Activated T-helper 17 cell treated with anti-CD3 and anti-CD28 coated beads, Interleukin-2, amount 50 U/mL, for 72 hours (primary cell): Measurements from ENCODE around the gene MAN1A1. TPM values are rescaled to one million over a fixed set of nuclear protein-coding genes. Genes with fewer than 3 reads are reported as not detected.

Source experiments
- ATAC-seq: fragments of 150-1000 bp; cut with Tn5 transposase; replicated peaks from 2 replicates; pipeline ENCODE4 v1.10.0; 2021; ENCODE audit warnings: mild to moderate bottlenecking, moderate library complexity
- H3K27ac Mint-ChIP-seq: one replicate; pipeline ENCODE4 v1.8.0; 2022; ENCODE audit warnings: mixed read lengths
- H3K27me3 Mint-ChIP-seq: one replicate; pipeline ENCODE4 v1.8.0; 2022; ENCODE audit warnings: mixed read lengths
- H3K36me3 Mint-ChIP-seq: one replicate; pipeline ENCODE4 v1.8.0; 2022; ENCODE audit warnings: low read depth, mild to moderate bottlenecking, mixed read lengths
- H3K4me1 Mint-ChIP-seq: one replicate; pipeline ENCODE4 v1.8.0; 2022; ENCODE audit warnings: mixed read lengths
- H3K4me3 Mint-ChIP-seq: one replicate; pipeline ENCODE4 v1.8.0; 2022; ENCODE audit warnings: mild to moderate bottlenecking, mixed read lengths
- H3K9me3 Mint-ChIP-seq: one replicate; pipeline ENCODE4 v1.8.0; 2022; ENCODE audit warnings: mixed read lengths
- total RNA-seq, 2 donors: library from RNA; stranded (reverse); gene quantifications; one replicate each; pipeline ENCODE4 v1.2.3, GENCODE V29; 2022

The MAN1A1 gene
- total RNA-seq, 2 donors from 2014 or later = 19.1 to 23.6 TPM

DNA sequence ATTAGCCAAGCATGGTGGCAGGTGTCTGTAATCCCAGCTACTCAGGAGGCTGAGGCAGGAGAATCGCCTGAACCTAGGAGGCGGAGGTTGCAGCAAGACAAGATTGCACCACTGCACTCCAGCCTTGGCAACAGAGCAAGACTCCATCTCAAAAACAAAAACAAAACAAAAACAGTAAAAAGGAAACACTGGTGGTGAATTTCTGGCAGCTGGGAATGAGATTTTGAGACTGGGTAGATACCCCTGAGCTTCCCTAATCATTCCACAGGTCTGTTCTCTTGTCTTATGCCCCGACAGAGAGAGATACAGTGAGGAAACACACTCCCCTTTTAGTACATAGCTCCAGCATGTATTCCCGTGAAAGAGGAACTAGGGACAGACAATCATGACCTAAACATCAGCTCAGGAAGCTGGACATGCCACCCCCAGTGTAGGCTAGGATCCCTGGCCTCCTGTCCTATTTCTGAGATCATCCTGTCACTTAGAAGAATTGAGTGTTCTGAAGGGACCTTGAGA, 9.6 kb downstream of the MAN1A1 start:
- H3K4me1 Mint-ChIP-seq = peaks cover 50% of the 10 kb centered on the region
- peak overlapping the region; percentile 35 for H3K4me3 Mint-ChIP-seq
- no peak for ATAC-seq
- peaks cover 51% of the 10 kb centered on the region for H3K36me3 Mint-ChIP-seq
- H3K27ac Mint-ChIP-seq = peak overlapping the region; percentile 59
- H3K27me3 Mint-ChIP-seq = no peaks in the 10 kb centered on the region
- H3K9me3 Mint-ChIP-seq = no peaks in the 10 kb centered on the region

DNA sequence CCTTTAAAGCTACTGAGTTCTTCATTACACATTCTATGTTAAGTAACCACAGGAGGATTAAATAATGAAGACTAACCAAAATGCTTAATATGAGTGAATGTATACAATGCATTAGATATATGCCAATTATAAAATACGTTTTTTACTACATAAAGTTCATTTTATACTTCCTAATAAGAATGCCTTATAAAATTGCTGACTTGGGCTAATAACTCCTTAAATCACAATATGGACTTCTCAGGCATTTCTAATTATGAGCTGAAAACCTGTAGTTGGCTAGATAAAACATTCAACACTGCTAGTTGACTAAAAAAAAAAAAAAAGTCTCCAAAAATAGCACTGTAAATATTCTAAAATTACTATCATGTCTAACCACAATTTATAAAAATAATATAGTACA, 11.8 kb downstream of the MAN1A1 start:
- ATAC-seq = no peak
- H3K36me3 Mint-ChIP-seq = peaks cover 41% of the 10 kb centered on the region
- no peaks in the 10 kb centered on the region for H3K9me3 Mint-ChIP-seq
- H3K4me1 Mint-ChIP-seq = peaks cover 39% of the 10 kb centered on the region
- no peak overlapping the region for H3K27ac Mint-ChIP-seq
- H3K27me3 Mint-ChIP-seq = no peaks in the 10 kb centered on the region
- H3K4me3 Mint-ChIP-seq = no peak overlapping the region

DNA sequence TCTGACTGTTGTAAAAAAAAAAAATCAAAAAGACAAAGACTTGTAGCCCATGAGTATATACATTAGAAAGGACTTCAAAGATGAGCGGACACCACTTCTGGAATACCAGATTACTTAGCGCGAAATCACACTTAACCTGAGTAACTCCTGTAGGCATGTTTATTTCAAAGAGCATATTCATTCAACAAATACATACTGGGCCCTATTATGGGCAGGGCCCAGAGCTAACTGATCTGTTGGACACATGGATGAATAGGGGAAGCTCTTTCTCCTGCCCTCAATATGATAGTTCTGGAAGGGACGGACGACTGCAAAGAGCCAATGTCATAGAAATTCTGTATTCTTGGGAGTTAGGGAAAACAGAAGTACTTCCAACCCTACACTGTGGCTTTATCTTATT, 12.3 kb downstream of the MAN1A1 start:
- Mint-ChIP-seq H3K27ac (no peak overlapping the region), H3K27me3 (no peaks in the 10 kb centered on the region), H3K4me3 (no peak overlapping the region), H3K36me3 (peaks cover 36% of the 10 kb centered on the region), H3K4me1 (peaks cover 34% of the 10 kb centered on the region), H3K9me3 (no peaks in the 10 kb centered on the region)
- ATAC-seq = peak; percentile 6

DNA sequence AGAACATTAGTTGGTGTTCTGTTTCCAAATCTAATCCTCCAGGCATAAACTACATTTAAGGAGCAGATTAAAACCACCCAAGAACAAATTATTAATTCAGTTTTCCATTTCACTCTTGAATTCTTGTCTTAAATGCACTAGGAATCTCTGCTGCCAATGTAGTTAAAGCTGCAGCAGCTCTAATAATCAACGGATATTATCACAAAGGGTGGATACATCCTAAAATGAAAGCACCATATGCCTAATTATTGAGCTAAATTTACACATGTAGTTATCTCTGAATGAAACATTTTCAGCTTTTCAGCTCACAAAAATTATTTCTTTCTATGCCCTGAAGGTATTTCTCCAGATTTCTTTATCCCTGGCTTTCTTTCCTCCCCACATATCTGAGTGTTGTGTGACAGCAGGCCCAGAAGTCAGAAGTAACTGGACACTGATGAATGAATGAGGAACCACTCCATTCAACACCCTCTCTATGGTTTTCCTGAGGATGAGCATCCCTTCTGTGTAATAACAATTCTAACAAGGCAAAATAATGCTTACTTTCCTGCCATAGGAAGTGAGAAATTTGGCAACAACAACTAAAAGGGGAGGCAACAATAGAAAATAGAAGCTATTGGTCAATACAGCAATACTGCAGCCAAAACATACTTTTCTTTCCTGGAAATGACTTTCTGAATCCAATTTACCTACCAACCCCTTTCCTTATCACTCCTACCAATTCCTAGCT, 14.9 kb downstream of the MAN1A1 start:
- Mint-ChIP-seq H3K36me3 (peaks cover 36% of the 10 kb centered on the region), H3K9me3 (no peaks in the 10 kb centered on the region), H3K27ac (no peak overlapping the region), H3K4me3 (no peak overlapping the region), H3K27me3 (no peaks in the 10 kb centered on the region), H3K4me1 (peaks cover 34% of the 10 kb centered on the region)
- no peak for ATAC-seq

DNA sequence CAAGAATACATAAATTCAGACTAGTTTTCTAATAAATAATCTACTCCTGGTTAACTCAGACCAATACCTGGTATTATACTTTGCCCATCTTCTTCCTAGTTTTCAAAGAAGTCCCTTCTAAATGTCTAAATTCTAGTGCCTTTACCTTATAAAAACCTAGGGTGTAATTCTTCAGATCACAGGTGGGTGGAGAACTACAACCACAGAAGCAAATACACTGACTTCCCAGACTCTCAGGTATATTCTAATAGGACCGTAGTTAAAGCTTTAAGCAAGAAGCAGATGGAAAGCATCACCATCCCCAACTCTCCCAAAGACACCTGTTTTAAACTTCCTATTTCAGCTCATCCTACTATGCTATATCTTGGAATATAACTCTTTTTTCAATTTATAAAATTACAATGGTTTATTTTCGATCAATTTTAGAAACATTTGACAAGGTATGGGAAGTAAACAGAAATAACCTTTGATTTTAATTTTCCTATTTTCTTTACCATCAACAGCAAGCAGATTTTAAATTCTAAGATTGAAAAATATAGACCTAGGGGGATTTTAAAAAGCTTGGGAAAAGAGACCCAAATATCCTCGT, 15.8 kb downstream of the MAN1A1 start:
- peak; percentile 35 for ATAC-seq
- H3K27ac Mint-ChIP-seq = no peak overlapping the region
- no peaks in the 10 kb centered on the region for H3K9me3 Mint-ChIP-seq
- H3K4me1 Mint-ChIP-seq = peaks cover 32% of the 10 kb centered on the region
- H3K36me3 Mint-ChIP-seq = peaks cover 30% of the 10 kb centered on the region
- no peak overlapping the region for H3K4me3 Mint-ChIP-seq
- H3K27me3 Mint-ChIP-seq = no peaks in the 10 kb centered on the region

DNA sequence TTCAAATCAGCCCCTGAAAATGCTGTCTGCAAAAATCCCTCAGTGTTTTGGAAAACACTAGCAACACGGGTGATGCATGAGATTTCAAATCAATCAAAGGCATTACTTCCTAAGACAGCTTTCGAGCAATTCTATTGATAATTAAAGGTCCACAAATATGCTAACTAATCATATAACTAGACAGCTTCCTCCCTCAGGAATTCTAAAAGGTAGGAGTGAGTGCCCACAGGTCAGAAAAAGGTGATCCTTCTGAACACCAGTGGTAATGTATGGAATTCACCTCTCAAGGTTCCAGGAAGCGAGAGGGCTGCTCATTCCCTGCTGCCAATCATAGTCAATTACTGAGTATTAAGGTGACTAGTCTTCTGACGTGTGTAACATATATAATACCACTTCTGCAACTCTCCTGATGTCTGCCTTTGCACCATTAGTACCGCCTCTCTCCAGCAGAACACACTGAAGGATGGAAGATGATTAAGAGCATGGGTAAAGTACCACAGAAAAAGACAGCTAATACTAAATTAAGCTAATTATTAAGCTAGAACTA, 16.4 kb downstream of the MAN1A1 start:
- Mint-ChIP-seq H3K4me1 (peaks cover 27% of the 10 kb centered on the region), H3K36me3 (peaks cover 30% of the 10 kb centered on the region), H3K9me3 (no peaks in the 10 kb centered on the region), H3K27ac (no peak overlapping the region), H3K27me3 (no peaks in the 10 kb centered on the region), H3K4me3 (no peak overlapping the region)
- ATAC-seq = no peak

DNA sequence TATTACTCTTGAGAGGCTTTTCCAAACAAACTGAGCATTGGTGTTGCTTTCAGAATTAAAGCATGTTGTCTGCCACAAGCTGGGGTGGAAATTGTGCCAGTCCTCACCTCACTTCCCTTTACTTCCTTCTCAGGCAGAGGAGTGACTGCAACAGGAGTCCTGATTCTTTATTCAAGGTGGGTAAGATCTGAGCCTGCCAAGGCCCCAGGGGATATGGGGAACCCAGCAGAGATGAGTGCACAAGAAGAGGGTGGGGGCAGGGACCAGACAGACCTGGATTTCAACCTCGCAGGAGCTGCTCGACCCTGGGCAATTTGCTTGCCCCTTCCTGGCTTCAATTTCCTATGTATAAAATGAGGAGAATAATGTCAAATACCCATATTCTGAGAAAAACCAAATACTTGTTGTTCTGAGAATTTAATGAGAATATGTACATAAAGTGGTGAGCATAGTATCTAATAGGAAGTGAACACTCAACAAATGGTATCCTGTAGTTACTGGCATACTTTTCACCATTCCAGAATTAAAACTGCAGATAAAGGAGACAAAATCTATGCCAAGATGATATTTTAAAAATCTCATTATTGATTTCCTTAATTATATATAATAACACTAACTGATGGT, 17.8 kb downstream of the MAN1A1 start:
- no peaks in the 10 kb centered on the region for H3K27me3 Mint-ChIP-seq
- no peak for ATAC-seq
- no peak overlapping the region for H3K4me3 Mint-ChIP-seq
- peaks cover 43% of the 10 kb centered on the region for H3K36me3 Mint-ChIP-seq
- no peaks in the 10 kb centered on the region for H3K9me3 Mint-ChIP-seq
- H3K27ac Mint-ChIP-seq = no peak overlapping the region
- H3K4me1 Mint-ChIP-seq = peaks cover 21% of the 10 kb centered on the region

DNA sequence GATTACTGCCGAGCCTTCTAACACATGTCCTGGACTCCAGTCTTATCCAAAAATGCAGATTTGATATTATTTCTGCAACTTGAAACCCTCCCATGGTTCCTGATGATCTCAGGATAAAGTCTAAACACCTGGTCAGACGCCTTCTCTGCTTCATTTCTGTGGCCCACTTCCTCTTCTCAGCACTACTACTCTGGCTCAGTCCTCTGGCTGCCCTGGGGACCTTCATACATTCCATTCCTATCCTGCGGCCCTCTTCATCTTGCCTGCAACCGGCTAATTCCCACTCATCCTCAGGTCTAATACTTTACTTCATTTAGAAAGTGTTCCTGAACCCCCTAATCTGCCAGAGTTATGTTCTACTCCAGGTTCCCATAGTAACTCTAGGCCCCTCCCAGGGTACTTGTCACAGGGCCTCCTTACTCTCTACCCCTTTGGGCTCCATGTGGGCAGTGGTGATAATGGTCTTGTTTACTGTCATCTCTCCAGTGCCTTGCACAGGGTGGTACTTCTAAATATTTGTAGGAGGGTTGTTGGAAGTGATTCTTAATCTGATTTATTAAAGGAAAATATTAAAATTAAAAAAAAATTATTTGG, 18.9 kb downstream of the MAN1A1 start:
- Mint-ChIP-seq H3K27me3 (no peaks in the 10 kb centered on the region), H3K36me3 (peaks cover 38% of the 10 kb centered on the region), H3K9me3 (no peaks in the 10 kb centered on the region), H3K27ac (peak overlapping the region; percentile 26), H3K4me3 (no peak overlapping the region), H3K4me1 (peaks cover 21% of the 10 kb centered on the region)
- no peak for ATAC-seq

DNA sequence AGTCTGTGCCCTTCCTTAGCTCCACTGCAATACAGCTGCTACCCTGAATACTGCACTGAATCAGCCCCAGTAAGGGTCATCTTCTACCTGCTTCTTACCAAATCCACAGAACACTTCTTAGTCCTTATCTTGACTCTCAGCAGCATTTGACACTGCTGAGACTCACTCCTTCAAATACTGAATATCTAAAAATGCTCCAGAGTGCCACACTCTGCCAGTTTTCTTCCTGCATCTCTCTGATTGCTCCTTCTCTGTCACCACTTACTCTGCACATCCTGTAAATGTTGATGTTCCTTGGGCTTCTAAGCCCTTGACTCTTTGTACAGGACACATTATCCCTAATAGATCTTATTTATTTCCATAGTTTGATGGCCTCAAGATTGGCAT, 19.8 kb downstream of the MAN1A1 start:
- Mint-ChIP-seq H3K27me3 (no peaks in the 10 kb centered on the region), H3K27ac (no peak overlapping the region), H3K36me3 (peaks cover 38% of the 10 kb centered on the region), H3K4me1 (peaks cover 16% of the 10 kb centered on the region), H3K9me3 (no peaks in the 10 kb centered on the region), H3K4me3 (no peak overlapping the region)
- ATAC-seq = no peak

DNA sequence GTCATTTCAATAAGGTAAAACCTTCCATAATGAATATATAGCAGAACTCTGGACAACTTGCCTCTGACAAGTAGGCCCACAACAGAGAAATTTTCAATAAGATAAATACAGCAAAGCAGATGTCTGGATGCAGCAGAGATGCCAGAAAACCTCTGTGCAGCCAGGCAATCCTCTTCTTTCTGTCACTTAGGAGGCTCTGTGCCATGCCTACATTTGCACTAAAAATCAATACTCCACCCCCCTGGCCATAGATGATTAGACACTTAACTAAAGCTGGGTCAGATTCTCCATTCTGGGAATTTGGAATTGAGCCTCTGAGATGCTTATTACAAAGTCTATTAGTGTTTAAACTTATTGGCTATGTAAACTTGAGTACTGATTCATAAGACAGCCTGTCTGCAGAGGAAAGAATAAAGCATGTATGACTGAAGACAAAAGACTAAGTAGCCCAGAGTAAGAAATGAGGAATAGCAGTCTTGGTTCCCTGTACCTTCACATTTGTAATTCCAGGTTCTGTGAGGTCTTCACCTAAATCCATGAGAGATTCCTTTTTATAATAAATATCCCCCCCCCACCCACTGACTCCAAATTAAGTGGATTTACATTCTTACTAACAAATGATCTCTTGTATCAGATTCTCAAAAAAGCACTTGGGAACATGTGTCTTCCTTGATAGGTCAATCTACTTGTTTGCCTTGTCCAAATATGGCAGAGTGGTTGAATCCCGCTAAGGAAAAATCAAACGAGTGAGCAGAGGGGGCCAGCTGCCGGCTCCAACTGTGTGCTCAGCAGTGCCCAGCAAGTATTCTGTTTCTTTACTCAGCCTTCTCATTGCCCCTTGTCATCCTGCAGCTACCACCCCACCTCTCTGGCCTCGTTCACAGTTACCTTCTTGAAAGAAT, 20.4 kb downstream of the MAN1A1 start:
- no peaks in the 10 kb centered on the region for H3K9me3 Mint-ChIP-seq
- H3K27me3 Mint-ChIP-seq = no peaks in the 10 kb centered on the region
- peaks cover 38% of the 10 kb centered on the region for H3K36me3 Mint-ChIP-seq
- peaks cover 16% of the 10 kb centered on the region for H3K4me1 Mint-ChIP-seq
- ATAC-seq = no peak
- no peak overlapping the region for H3K27ac Mint-ChIP-seq
- no peak overlapping the region for H3K4me3 Mint-ChIP-seq

DNA sequence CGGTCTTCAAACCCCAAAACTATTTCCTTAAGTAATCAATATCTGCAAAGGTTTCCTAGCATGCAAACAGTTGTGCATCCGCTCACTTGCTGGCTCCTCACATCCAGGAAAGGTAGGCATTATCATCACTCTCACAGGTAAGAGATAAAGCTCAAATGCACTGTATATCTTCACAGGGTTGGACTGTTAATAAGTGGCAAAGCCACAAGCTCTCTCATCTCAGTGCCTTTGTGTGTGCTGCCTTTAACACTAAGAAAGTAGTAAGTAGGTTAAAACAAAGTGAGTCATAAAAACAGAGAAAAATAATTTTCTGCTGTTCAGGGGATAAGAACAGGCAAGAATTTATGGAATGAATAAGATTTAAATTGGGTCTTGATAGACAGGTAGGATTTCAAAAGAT, 21.3 kb downstream of the MAN1A1 start:
- Mint-ChIP-seq H3K4me1 (peaks cover 20% of the 10 kb centered on the region), H3K27me3 (no peaks in the 10 kb centered on the region), H3K27ac (no peak overlapping the region), H3K9me3 (no peaks in the 10 kb centered on the region), H3K4me3 (no peak overlapping the region), H3K36me3 (peaks cover 38% of the 10 kb centered on the region)
- peak; percentile 52 for ATAC-seq

DNA sequence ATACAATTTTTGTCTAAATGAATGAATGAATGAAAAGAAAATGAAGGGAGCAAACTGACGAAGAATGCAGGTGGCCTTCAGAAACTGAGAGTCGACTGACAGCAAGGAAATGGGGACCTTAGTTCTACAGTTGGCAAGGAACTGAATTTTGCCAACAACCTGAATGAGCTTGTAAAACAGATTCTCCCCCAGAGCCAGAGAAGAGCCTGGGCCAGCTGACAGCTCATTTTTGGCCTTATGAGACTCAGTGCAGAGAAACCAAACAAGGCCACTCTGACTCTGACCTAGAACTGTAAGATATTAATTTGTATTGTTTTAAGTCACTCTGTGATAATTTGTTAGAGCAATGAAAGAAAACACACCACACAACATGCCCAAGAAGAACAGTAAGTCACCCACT, 21.8 kb downstream of the MAN1A1 start:
- no peaks in the 10 kb centered on the region for H3K9me3 Mint-ChIP-seq
- H3K27me3 Mint-ChIP-seq = no peaks in the 10 kb centered on the region
- H3K36me3 Mint-ChIP-seq = peaks cover 38% of the 10 kb centered on the region
- no peak for ATAC-seq
- no peak overlapping the region for H3K27ac Mint-ChIP-seq
- H3K4me1 Mint-ChIP-seq = peaks cover 24% of the 10 kb centered on the region
- H3K4me3 Mint-ChIP-seq = no peak overlapping the region

DNA sequence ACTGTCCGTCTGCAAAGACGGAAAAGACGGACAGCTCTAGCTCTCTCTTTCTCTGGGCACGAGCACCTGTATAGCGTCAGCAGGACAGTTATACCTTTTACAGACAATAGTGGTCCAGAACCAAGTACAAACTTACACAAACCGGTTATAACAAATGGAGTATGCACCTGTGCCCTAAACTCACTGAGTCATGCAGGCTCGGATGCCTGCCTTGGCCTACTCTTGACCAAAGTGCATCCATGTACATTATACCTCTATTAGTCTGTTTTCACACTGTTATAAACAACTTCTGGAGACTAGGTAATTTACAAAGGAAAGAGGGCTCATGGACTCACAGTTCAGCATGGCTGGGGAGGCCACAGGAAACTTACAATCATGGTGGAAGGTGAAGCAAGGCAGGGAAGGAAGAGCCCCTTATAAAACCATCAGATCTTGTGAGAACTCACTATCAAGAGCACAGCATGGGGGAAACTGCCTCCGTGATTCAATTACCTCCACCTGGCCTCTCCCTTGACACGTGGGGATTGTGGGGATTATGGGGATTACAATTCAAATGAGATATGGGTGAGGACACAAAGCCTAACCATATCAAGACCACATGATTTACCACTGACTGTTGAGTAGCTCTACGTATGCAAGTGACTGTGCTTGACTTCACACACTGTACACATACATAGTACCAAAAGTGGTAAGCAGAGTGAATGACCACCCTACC, 23.1 kb downstream of the MAN1A1 start:
- no peak overlapping the region for H3K27ac Mint-ChIP-seq
- ATAC-seq = no peak
- no peaks in the 10 kb centered on the region for H3K9me3 Mint-ChIP-seq
- no peaks in the 10 kb centered on the region for H3K27me3 Mint-ChIP-seq
- H3K4me1 Mint-ChIP-seq = peaks cover 28% of the 10 kb centered on the region
- H3K4me3 Mint-ChIP-seq = no peak overlapping the region
- peaks cover 32% of the 10 kb centered on the region for H3K36me3 Mint-ChIP-seq
